ENCODE data around the gene ADCY10. TPM values are rescaled to one million over a fixed set of nuclear protein-coding genes. Genes with fewer than 3 reads are reported as not detected.
"Not testable (repeated sequence)": the region's sequence is repeated elsewhere in the genome, so short reads cannot be mapped to it uniquely, and the experiment has no call there.

Gene ADCY10
- total RNA-seq, 1 donor from 2014 or later, result 0.97 TPM

GRCh38 chr1:167863191-167863920 lies 50.6 kb downstream of the ADCY10 start:
- intact Hi-C loops (cut with DNase I), result not testable (repeated sequence)

GRCh38 chr1:167862432-167863076 lies 51.4 kb downstream of the ADCY10 start:
- DNase-seq (ENCODE audit: low spot score), result no peak
- intact Hi-C loops (cut with DNase I), result no loop called here

More at GRCh38 chr1:167863191-167863920, 50.6 kb downstream of the ADCY10 start:
- not testable (repeated sequence) for DNase-seq (ENCODE audit: low spot score)

DNA sequence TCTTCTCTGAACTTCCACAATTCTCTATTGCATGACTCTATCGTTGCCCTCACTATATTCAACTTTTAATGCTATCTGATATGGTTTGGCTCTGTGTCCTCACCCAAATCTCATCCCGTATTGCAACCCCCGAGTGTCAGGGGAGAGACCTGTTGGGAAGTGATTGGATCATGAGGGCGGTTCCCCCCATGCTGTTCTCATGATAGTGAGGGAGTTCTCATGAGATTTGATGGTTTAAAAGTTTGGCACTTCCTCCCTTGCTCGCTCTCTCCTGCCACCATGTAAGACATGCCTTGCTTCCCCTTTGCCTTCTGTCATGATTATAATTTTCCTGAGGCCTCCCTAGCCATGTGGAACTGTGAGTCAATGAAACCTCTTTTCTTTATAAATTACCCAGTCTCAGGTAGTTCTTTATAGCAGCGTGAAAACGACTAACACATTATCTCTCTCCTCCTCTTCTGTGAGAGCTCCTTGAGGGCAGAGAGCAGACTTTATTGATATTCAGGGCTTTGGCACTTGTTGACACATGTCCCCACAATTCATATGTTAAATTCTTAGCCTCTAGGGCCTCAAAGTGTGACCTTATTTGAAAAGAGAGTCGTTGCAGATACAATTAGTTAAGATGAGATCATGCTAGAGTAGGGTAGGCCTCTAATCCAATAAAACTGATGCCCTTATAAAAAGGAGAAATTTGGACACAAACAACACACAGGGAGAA lies 52.1 kb downstream of the ADCY10 start:
- no peak for DNase-seq (ENCODE audit: low spot score)
- intact Hi-C loops (cut with DNase I), result no loop called here

- intact Hi-C loops (cut with DNase I), result no loop called here
- no peak for DNase-seq (ENCODE audit: low spot score)
These were observed 53.6 kb downstream of the ADCY10 start for GRCh38 chr1:167860231-167860923.

DNA sequence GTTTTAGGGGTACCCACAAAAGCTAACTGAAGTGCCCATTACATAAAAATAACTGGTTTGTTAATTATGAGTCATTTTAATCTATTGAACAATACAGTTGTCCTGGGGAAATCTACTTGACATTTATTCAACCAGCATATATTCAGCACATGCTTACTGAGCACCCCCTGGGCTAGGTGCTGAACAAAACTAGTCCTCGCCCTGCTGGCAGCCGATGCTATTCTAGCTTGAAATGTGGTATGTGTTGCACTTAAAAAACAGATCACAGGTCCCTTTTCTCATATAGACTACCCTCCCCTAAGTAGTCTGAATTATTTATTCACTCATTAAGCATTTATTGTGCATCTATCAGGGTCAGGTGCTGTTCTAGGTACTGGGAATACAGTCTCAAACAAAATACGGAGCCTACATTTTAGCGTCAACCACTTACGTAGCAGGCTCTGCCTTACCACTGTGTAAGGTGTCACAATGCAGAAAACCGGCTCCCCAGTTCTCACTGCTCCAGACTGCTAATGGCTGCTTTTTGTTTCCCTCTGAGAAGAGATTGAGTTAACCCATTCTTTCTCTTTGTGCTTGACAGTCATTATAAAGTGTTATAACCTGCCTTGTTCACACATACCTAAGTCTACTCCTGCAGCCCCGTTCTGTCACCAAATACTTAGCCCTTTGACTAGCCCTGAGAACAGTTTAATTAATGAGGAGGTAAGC lies 57.1 kb downstream of the ADCY10 start:
- intact Hi-C loops (cut with DNase I), result no loop called here
- DNase-seq (ENCODE audit: low spot score), result no peak

DNA sequence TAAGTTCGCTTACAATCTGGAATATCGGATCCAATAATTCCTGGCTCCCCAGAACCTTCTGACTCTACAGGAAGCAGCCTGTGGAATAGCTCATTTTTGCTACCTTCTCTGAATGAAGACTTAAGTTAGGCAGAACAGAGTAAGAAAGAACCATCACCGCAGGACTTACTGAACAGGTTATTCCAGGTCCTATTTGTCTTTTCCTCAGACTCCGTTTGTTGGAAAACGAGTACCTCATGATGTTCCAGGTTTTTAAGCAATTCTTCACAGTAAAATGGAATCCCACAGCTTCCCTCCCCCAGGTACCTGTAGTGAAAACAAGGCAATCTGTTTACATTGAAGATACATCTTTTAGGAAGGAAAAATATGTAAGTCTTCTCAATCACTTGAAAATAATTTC lies 59.8 kb downstream of the ADCY10 start:
- no peak for DNase-seq (ENCODE audit: low spot score)
- intact Hi-C loops (cut with DNase I), result no loop called here

DNA sequence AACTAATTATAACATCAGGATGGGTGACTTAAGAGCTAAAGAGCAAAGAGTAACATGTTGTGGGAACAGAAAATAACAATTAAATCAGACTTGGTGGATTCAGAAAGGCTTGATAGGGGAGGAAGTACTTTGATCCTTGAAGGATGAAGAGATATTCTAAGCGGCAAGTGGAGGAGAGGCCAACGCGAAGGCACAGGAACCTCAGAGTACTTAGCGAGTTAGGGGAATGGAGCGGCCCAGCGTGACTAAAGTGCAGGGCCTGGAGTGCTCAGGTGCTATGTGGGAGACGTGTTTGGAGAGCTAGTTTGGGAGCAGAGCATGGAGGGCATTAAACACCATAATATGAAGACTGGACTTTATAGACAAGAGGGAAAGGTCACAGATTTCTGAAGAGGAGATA lies 64.3 kb downstream of the ADCY10 start:
- intact Hi-C loops (cut with DNase I), result no loop called here
- no peak for DNase-seq (ENCODE audit: low spot score)

DNA sequence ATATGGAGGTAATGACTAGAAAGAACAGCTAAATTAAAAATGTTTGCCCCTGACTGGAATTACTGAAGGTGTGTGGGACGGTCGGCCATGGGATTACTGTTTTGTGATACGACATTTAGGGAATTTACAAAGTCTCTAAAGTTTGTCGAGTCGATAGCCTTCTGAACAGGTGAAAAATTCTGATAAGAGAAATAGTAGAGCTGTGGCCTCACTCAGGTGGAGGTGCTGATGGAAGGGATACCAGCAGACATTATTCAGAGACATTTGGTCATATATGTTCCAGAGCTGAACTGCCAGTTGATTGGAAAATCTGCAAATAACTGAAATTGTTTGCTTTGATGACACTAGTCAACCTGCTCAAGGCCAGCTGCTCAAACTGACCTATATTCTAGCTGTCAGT lies 71.1 kb downstream of the ADCY10 start:
- DNase-seq (ENCODE audit: low spot score), result no peak
- intact Hi-C loops (cut with DNase I), result no loop called here

- intact Hi-C loops (cut with DNase I), result no loop called here
- no peak for DNase-seq (ENCODE audit: low spot score)
These were observed 72.4 kb downstream of the ADCY10 start for GRCh38 chr1:167841530-167841929.

GRCh38 chr1:167839009-167839408 lies 74.9 kb downstream of the ADCY10 start:
- DNase-seq (ENCODE audit: low spot score), result no peak
- intact Hi-C loops (cut with DNase I), result no loop called here

DNA sequence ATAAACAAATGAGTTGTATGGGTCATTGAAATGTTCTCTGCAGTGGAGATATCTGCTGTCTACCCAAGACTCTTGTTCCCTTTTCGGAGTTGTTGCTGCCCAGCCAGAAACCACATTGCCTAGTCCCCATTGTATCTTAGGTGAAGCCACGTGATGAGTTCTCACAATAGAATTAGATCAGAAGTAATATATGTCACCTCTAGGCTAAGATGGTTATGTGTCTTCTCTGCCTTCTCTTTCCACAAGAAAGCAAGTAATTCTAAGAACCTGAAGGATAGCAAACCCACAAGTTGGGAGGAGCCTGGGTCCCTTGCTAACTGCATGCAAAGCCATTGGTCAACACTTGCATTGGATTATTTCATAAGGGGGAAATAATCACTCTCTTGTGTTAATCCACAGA lies 76.6 kb downstream of the ADCY10 start:
- intact Hi-C loops (cut with DNase I), result no loop called here
- DNase-seq (ENCODE audit: low spot score), result no peak

DNA sequence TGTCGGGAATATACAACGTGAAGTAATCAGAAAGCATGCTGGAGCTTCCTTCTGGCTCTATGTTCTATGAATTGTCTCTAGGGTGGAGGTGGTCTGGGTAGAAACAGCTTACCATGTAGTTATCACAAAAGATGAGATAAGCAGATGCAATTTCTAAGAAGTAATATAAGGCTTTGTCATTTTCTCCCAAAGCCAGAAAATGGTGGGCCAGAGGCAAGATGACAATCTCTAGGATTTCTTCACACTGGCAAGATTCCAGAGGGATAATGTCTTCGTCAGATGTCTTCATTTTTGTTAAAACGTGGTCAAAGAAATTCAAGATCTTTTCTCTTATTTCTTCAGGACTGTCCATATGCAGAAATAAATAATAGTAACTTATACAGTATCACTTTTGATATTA lies 77.7 kb downstream of the ADCY10 start:
- DNase-seq (ENCODE audit: low spot score), result no peak
- intact Hi-C loops (cut with DNase I), result no loop called here

GRCh38 chr1:167833904-167834303 lies 80.0 kb downstream of the ADCY10 start:
- intact Hi-C loops (cut with DNase I), result no loop called here
- no peak for DNase-seq (ENCODE audit: low spot score)

DNA sequence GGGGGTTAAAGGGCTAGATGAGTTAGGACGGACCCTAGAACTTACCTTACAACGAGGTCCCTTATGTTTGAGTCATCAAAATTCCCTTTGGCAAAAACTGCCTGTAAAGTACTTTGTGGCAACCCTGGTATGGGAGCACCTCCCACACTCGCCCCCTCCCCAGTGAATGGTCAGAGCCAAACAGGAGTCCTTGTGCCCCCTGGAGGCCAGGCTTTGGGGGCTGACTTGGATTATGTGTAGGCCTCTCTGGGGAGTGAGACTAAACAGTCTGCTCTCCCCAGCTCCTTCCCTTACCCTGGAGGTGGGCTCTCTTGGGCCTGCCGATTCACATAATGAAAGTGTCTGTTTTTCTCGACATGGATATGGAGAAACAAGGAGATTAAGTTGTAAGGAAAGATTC lies 81.2 kb downstream of the ADCY10 start:
- intact Hi-C loops (cut with DNase I), result no loop called here
- DNase-seq (ENCODE audit: low spot score), result no peak

DNA sequence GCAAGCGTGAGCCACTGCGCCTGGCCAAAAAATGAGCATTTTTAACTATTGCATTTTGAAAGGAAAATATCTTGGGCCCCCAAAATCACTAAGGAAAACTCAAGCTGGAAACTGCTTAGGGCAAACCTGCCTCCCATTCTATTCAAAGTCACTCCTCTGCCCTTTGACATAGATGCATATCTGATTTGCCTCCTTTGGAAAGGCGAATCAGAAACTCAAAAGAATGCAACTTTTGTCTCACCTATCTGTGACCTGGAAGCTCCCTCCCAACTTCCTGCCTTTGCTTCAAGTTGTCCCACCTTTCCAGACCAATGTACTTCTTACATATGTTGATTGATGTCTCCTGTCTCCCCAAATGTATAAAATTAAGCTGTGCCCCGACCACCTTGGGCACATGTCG lies 83.3 kb downstream of the ADCY10 start:
- intact Hi-C loops (cut with DNase I); DNase-seq (ENCODE audit: low spot score): not testable (repeated sequence)

DNA sequence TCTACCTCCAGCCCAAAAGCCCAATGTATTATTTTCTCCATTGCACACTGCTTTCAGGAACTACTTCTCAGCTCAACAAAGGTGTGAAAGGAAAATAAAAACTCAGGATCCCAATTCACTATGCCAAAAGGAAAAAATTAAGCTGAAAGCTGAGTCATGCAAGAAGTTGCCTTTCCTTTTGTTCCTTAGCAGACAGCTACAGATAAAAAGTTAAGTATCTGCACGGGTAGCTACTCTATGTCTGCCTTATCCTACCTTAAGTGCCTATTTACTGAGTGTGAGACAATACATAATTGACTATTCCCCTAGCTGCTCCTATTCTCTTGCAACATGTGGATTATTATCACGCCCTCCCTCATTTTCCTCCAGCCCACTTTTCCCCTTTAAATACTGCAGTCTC lies 84.1 kb downstream of the ADCY10 start:
- intact Hi-C loops (cut with DNase I), result no loop called here

GRCh38 chr1:167826127-167826526 lies 87.8 kb downstream of the ADCY10 start:
- no peak for DNase-seq (ENCODE audit: low spot score)
- intact Hi-C loops (cut with DNase I), result no loop called here

More for the DNA sequence above, 84.1 kb downstream of the ADCY10 start:
- no peak for DNase-seq (ENCODE audit: low spot score)

GRCh38 chr1:167825419-167826079 lies 88.4 kb downstream of the ADCY10 start:
- intact Hi-C loops (cut with DNase I), result no loop called here
- no peak for DNase-seq (ENCODE audit: low spot score)

Measured in cardiac septum (tissue), 1 donor.